ENCODE data around the gene NPAS2. TPM values are rescaled to one million over a fixed set of nuclear protein-coding genes. Genes with fewer than 3 reads are reported as not detected.

The NPAS2 gene
- total RNA-seq, 1 donor from 2014 or later: 11.7 TPM

DNA sequence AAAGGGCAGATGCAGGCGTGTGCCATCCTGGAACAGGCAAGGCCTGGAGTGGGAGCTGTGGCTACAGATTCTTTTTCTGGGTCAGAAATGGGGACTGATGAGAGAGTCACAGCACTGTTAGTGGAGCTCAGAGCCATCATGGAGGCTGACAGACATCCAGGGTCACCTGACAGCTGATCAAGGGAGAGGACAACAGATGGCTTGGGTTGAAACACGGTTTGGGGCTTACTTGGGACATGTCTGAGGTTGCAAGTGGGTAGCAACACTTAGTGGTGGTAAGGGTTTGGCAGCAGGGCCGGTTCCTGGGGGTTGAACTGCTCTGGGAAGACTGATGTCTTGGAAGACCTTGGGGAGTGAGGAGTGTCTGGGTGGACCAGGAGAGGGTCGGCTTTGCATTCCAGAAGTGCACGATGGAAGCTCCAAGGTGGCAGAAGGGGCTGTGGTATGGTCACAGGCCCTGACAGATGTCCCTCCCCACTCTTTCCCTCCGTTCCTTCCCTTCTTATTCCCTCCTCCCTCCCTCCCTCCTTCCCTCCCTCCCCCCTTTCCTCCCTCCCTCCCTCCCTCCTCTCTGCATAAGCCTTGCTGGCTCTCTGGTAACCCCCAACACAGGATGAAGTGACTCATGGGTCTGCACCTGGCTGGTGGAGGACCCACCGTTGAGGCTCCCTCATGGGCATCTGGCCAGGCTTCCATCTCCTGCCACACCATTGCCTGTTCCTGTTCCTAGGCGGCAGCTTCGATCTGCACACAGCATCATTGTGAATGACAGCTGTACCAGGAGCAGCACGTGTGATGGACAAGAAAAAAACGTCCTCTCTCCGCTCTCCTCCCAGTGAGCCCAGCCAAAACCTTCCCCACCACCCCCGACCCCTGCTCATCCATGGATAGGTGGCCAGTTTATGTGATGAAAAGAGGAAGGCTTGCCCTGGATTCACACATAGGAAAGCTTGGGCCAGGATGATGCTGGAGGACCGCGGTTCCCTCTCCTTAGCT lies 118.4 kb downstream of the NPAS2 start:
- peak in 1 of 2 donors; percentile 23 for DNase-seq (ENCODE audit: low read depth in 2 of 2)

DNA sequence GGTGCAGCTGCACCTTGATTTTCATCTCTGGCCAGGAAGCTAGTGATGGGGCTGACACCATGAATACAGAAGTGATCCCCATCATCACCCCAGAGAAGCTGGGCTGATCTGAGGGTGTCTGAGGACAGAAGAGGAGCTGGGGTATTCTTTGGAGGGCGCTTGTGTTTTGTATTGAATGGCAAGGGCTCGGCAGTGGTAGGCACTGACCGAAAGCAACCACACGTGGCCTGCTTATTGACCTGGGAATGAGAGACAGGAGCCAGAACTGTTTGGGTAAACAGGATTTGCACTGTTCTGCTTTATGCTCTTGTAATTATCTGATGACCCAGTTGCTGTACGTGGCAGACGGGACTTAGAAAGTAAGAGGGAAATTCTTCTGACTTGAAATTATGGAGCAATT lies 119.5 kb downstream of the NPAS2 start:
- DNase-seq (ENCODE audit: low read depth in 2 of 2): no peak

DNA sequence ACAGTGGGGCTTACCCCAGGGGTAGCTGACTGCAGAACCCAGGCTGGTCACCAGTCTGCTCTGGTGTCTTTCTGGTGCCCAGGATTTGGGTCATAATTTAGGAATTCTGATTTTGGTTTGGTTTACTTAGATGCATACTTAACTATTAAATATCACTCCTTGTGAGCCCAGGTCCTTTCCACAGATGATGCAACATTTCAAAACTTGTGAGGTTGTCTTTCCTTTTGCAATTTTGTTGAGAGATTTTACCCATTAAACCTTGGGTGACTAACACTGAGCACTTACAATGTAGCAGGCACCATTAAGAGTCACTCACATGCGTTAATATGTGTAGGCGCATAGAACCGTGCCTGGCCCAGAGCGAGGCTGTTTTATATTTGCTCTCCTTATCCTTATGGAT lies 120.3 kb downstream of the NPAS2 start:
- no peak for DNase-seq (ENCODE audit: low read depth in 2 of 2)

DNA sequence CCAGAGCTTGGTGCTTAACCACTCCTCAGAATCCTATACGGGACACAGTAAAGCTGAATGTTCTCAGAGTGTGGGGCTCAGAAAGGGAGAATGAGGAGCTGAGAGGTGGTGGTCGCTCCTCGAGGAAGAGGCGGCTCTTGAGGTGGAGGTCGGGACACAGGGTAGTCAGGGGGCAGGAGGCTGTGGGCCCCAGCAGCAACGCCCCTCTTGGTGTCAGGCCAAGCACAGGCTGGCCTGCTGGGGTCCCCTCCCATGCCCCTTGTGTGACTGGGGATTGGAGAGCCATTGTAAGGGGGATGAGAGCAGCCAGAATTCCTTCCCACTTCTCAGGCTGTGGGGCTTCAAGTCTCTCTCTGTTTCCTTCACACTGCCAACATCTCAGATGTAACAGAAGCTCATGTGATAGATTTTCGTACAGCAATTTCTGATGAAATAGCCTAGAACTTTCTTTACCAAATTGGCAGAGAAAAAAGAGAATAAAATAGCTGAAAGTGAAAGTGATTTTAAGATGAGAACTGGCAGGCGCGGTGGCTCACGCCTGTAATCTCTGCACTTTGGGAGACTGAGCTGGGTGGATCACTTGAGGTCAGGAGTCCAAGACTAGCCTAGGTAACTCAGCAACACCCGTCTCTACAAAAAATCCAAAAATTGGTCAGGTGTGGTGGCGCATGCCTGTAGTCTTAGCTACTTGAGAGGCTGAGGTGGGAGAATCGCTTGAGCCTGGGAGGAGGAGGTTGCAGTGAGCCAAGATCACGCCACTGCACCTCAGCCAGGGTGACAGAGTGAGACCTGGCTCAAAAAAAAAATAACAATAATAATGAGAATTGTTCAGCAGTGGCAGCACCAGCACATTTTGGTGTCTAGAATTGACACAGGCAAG lies 121.1 kb downstream of the NPAS2 start:
- no peak for DNase-seq (ENCODE audit: low read depth in 2 of 2)

DNA sequence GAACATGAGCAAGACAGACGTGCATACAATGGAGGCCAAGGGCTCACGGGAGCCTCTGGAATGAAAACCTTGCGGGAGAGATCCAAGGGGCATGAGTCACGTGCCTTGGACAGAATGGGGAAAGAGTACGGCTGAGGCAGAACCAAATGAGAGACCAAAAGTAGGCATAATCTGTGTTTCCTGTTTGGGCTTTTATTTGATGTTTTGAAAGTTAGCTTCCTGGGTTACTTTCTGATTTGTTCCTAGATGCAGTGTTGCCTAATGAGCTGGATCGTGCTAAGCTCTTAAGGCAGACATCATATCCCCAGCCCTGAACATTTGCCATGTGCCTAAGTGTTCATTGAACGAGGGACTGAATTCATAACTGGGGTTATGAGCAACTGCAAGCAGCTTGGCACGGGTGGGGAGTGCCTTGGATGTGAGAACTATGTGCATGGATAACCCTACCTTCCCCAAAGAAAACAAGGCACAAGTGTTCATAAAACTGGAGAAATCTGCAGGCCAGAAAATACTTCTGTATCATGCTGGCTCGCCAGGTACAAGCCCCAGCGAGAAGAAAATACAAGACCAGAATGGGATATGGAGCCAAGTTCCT lies 121.8 kb downstream of the NPAS2 start:
- DNase-seq (ENCODE audit: low read depth in 2 of 2): peak in 1 of 2 donors; percentile 13

DNA sequence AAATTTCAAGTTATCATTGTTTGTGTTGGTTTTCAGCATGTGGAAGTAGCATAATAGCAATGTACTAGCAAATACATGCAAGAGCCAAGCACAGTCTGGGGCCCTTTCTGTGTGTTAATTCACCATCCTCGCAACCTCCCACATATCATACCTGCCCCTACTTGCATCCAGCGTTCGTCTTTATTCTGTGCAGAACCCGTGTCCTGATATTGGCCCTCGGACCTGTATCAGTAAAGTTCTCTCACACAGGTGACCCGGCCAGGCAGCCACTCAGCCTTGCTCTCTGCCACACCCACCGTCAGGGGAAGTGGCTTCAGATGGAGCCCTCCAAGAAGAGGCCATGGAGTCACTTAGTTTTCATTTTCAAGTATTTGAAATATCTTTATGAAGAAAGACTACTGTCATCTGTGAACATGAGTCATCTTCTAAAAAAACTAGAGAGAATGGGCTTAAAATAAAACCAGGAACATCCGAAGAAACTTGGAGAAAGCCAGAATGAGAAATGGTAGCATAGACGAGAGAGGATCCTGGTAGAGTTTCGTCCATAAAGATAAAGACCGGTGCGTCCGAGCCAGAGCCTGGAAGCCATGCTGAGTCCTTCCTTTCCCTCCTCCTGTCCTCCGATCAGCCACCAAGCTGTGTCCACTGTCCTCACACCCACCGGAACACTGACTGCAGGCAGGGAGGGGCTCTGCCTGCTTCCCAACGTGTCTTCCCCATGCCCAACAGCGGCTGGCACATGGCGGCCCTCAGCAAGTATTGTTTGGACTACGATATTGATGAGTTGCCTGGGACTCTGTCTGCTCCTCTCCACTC lies 124.9 kb downstream of the NPAS2 start:
- DNase-seq (ENCODE audit: low read depth in 2 of 2): no peak

DNA sequence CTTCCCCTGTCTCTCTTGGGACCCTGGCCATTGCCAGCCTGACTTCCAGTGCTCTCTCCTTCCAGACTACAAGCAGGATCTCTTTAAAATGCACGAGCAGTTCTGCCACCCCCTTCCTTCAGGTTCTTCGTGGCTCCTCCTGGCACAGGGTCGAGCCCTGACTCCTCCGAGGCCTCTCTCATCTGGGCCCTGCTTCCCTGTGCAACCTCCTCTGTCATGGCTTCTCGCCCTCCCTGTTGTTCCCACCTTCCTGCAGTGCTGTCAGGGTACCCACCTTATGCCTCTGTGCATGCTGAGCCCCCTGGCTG lies 125.4 kb downstream of the NPAS2 start:
- DNase-seq (ENCODE audit: low read depth in 2 of 2): no peak

DNA sequence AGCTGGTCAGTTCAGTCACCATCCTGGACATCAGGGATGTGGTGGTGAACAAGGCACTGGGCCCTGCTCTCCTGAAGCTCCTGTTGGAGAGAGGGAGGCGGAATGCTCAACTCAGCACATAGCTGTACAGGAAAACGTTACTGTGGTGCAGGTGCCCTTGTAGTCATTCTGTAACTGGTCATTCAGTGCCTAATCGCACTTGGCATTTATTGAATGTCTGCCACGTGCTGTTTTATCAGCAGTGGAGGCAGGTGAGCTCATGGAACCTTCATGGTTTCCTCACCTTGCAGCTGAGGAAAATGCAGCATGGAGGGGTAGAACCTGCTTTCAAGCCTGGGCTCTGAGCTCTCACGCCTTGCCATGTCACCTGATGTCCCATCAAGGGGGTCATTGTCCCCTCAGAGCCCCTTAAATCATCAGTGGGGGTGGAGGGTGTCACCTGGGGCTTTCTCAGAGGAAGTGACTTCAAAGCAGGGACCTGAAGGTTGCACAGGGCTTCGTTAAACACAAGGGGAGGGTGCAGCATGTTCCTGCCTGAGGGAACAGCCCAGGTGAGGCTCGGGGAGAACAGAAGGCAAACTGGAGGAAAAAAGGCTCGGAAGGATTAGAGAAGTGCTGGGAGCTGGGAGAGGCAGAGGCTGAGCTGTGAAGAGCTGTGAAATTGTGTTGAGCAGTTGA lies 126.1 kb downstream of the NPAS2 start:
- DNase-seq (ENCODE audit: low read depth in 2 of 2): no peak

DNA sequence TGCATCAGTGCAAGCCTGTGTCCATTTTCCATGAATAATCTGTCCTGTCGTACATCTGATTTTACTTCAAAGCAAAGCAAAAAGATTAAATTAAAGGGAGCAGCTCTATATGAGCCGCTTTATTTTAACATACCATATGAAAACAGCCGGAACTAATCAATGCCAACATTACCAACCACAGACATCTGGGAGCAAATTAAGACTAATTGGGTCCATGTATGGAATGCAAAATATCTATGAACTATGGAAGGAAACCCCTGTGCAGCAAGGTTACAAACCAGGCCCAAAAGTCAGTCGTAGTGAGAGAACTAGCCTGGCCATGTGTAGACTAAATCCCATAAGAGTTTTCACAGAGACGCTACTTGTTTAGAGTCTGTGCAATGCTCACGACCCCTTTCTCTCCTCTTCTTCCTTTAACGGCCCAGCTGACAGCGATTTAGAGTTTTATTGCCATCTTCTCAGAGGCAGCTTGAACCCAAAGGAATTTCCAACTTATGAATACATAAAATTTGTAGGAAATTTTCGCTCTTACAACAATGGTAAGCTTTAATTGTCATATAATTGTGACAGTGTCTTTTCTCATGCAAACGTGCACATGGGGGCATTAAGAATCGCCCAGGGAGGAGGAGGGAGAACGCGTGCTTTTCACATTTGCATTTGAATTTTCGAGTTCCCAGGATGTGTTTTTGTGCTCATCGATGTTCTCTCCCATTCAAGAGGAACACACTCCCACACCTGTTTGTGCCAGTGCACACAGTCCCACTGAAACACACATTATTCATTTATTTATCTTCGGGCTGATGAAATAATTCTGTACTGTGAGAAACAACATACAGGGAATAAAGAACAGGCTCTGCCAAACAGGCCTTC lies 129.2 kb downstream of the NPAS2 start:
- no peak for DNase-seq (ENCODE audit: low read depth in 2 of 2)

DNA sequence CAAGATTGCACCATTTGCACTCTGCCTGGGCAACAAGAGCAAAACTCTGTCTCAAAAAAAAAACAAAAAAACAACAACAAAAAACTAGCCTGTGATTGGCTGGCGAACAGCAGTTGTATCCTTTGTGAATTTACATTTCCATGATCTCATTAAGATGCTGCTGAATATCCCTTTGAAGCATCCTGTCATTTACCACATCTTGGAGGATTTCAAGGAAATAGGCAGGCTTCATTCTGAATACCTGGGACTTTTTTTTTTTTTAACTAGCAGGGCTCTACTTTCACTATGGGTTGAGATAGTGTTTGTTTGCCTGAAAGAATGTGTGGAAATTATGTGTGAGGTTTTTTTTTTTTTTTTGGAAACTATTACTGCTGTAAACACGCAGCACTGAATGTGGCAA lies 132.6 kb downstream of the NPAS2 start:
- no peak for DNase-seq (ENCODE audit: low read depth in 2 of 2)

DNA sequence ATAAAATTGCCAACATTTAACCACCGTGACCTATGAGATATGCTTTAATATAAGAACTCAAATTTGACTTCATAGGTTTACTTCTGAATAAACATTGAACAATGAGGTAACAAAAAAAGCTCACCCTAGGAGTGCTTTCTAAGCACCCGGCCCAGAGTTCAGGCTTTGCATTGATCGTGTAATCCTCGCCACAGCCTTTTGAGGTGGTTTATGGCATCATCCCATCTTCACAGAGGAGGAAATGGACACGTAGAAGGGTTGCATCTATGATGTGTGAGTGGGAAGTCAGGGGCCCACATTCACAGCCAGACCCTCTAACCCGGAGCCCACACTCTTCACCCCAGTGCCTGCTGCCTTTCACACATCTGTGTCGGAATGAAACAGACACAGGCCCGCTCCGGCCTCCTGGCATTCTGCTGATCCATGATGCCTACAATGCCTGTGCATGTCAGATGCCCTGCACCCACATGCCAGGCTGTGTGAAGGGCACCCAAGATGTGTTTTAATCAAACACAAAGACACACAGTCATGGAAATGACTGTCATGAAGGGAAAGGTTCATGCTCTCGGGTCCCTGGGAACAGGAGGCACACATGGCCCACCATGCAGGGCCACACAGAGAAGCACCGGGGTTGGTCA lies 133.6 kb downstream of the NPAS2 start:
- no peak for DNase-seq (ENCODE audit: low read depth in 2 of 2)

DNA sequence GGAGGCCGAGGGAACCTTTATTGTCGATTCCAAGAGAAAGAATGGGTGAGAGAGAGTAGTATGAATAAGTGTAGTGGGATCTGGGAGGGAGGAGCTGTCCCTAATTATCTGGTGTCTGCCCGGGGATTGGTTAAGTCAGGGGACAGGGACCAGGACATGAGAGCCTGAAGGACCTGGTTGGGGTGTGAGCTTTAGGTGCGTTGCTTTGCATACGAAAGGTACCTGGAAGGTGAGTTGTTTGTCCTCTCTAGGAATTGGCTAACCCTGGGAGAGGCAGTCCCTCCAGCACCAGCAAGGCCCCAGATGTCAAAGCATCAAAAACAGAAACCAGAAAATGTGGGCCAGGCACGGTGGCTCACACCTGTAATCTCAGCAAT lies 134.1 kb downstream of the NPAS2 start:
- DNase-seq (ENCODE audit: low read depth in 2 of 2): no peak

DNA sequence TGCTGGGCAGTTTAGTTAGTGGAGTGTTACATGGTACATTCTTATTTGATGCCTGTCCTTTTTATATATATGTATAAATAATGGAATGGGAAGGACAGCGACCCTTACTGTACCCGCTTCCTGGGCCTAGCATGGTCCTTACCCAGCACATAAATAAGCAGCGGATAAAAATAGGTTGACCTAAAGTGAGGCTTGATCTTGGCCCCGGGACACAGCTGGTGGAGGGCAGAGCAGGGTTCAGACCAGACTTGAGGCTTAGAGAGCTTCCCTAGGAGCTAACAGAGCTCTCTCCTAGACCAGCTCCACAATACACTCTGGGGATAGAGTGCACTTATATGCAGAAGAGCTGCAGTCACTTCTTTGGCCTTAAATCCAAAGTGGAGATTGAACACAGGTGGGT lies 135.3 kb downstream of the NPAS2 start:
- no peak for DNase-seq (ENCODE audit: low read depth in 2 of 2)

DNA sequence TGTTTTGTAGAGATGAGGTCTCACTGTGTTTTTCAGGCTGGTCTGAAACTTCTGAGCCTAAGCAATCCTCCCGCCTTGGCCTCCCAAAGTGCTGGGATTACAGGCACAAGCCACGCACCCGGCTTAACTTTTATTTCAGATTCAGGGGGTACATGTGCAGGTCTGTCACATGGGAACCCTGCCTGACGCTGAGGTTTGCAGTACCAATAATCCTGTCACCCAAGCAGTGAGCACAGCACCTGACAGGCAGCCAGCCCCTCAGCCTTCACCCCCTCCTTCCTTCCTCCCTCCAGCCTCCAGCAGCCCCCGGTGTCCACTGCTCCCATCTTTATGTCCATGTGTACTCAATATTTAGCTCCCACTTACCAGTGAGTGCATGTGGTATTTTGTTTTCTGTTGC lies 136.1 kb downstream of the NPAS2 start:
- no peak for DNase-seq (ENCODE audit: low read depth in 2 of 2)

DNA sequence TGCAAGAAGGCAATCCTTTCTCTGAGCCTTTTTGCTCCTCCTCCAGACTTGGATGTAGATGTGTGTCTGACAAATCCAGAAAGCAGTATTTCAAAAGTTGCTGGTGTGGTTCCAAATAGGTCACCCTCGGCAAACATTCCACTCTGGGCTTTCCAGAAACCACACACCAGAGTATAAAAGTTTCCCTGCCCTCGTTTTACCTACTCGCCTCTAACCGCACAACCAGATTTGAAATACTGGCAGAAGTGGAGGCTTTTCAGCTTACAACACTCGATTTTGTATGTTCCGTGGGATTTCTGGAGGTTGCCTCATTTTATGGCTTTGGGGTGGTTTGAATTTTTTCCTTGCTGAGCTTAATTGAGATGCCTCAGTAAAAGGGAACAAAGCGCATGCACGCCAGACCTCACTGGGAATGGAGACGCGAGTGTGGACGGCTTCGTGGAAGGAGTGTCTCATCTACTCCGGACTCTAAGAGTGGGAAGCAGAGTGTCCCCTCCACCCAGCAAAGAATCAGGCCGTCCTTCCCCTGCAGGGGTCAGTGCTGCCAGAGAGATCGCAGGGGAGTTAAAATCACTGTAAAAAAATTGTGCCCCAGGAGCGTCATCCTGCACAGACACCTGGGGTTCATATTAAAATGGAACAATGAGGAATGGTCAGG lies 138.2 kb downstream of the NPAS2 start:
- no peak for DNase-seq (ENCODE audit: low read depth in 2 of 2)

DNA sequence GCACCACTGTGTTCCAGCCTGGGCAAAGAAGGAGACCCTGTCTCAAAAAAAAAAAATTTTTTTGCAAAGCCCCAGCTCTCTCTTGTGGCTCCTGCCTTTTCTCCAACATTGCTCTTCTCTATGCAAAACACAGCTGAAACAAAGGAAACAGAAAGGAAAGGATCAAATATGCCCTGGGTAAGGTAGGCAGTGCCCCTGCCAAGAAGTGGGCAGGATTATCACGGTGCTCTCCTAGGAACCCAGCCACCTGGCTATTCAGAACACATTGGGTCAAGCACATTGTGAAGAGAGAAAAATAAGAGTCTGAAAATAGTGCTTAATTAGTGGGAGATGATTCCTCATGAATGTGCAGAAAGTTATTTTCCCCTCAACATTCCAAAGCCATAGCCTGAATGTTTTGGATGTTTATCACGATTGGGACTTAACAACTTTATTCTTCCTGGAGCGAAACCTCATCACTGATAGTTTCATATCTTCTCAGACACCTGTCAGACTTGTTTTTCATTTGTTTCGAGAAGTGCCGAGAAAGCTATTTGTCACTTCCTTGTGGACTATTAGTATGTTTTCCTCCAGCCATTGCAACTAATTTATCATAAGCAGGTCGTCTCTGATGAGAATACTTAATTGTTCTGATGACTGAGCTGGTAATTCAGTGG lies 139.4 kb downstream of the NPAS2 start:
- peak in 1 of 2 donors; percentile 64 for DNase-seq (ENCODE audit: low read depth in 2 of 2)

DNA sequence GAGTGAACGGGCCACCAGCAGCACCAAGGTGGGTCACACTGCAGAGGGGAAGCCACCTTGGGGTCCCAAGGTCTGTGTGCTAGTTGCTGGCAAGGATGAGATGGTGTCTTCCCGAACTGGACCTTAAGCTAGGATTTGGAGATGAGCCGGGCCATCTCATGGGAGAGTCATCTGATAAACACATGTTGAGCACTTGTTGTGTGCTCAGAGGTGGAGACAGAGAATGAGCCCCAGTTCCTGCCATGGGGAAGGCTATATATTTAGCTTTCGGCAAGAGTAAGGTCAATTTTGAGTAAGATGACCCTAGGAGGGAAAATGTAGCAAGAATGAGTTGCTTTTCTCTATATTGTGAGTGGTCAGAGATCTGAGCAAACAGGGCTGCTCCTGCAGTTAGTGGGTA lies 140.7 kb downstream of the NPAS2 start:
- DNase-seq (ENCODE audit: low read depth in 2 of 2): no peak

DNA sequence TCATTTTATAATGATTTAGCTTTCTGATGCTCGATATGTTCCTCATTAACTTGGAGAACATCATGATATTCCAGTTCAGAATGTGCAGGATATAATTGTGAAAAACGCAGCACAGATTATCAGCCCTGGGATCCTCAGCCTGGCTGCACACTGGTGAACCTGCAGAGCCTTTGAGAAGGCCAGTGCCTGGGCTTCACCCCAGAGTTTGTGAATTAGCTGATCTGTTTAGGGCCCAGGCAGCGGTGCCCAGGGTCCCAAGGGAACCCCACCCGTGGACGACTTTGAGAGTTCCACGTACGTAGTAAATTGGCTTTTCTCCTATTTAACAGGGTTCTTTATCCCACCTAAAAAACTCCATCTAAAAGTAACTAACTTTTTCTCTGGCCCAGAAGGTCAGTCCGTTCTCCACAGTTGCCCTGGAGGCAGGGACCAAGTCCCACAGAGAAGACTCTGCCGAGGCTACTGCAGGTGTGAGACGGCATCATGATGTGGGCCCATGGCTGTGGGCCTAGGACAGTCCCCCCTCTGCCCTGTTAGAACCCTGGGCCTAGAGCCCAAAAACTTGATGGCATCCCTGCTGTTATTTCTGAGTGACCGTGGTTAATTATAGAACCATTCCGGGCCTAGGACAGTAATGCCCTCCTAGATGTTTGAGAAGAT lies 142.6 kb downstream of the NPAS2 start:
- no peak for DNase-seq (ENCODE audit: low read depth in 2 of 2)
